GM12864 (cell line): Measurements from ENCODE around the gene PRKRA.

Source experiments
- DNase-seq: peaks from one replicate; pipeline ENCODE4 v3.0.0-alpha.2; 2011; ENCODE audit warnings: low read depth
- H3K4me3 ChIP-seq: 2 replicates; pipeline ENCODE4 v1.5.1; 2011; ENCODE audit warnings: mild to moderate bottlenecking, low read depth, low read length, control low read depth
- TF ChIP-seq, protein P1 (sequence below): IDR thresholded peaks from 2 replicates; pipeline ENCODE4 v1.5.1; 2011; ENCODE audit warnings: low read depth, mild to moderate bottlenecking, moderate library complexity, low read length, control low read depth, inconsistent platforms; ENCODE audit errors: missing control alignments

PRKRA gene

DNA sequence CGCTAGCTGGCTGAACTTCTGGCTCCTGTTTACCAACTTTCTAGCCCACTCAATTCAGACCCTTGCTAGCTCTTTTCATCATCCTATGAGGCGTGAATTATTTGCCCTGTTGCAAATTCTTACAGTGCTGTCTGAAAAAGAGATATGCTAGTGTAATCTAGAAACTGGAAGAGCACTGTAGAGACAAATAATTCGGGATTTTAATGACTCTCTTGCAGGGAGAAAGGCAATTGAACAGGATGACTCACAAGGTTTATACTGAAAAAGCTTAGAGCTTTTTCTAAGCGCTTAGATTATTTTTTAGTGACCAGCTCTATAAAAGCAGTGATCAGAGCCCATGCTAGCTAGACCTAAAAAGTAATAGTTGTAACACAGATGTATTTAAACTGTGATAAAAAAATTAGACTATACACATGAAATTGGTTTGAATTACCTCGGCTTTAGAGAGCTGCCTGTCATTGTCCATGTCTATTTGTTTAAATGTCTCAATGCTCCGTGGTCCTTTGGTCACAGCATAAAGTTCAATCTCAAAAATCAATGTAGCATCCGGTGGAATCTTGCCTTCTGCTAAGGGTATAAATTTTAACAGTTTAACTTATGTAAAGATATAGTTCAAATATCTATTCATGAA is 18.4 kb upstream of the PRKRA start:
- DNase-seq, result no peak
- TF ChIP-seq, protein P1, sequence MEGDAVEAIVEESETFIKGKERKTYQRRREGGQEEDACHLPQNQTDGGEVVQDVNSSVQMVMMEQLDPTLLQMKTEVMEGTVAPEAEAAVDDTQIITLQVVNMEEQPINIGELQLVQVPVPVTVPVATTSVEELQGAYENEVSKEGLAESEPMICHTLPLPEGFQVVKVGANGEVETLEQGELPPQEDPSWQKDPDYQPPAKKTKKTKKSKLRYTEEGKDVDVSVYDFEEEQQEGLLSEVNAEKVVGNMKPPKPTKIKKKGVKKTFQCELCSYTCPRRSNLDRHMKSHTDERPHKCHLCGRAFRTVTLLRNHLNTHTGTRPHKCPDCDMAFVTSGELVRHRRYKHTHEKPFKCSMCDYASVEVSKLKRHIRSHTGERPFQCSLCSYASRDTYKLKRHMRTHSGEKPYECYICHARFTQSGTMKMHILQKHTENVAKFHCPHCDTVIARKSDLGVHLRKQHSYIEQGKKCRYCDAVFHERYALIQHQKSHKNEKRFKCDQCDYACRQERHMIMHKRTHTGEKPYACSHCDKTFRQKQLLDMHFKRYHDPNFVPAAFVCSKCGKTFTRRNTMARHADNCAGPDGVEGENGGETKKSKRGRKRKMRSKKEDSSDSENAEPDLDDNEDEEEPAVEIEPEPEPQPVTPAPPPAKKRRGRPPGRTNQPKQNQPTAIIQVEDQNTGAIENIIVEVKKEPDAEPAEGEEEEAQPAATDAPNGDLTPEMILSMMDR, result no peak
- no peak overlapping the region for H3K4me3 ChIP-seq

DNA sequence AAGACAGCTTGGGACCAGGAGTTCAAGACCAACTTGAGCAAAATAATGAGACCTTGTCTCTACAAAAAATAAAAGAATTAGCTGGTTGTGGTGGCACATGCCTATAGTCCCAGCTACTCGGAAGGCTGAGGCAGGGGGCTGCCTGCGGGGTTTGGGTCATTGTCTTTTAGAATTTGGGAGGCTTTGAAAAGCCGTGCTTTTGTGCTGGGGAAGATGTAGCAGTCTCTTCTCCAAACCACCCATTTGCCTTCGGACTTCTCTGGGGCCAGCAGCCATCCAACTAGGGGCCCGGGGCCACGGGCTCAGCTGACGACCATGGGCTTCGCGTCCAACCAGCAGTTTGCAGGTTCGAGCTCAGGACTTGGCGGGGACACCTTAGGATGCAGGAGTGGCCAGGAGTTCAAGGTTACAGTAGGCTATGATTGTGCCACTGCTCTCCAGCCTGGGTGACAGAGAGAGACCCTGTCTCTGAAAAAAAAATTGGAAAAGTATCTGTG is 6.5 kb upstream of the PRKRA start:
- TF ChIP-seq, protein P1, result no peak
- DNase-seq, result no peak
- no peak overlapping the region for H3K4me3 ChIP-seq

DNA sequence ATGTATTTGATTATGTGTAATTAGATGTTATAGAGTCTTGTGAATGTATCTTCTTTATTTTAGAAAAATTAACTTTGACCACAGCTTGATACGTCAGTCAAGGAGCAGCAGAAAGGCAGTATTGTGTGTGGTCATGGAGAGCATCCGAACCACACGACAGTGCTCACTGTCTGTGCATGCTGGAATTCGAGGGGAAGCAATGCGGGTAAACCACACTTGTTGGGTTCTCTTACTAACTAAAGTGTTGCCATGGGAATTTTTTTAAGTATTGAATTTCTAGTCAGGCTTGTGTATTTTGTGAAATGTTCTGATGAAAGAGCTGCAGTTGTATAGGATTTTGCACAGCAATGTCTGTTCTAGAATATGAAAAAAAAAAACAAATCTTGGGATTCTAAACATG is 5.0 kb upstream of the PRKRA start:
- no peak for DNase-seq
- no peak overlapping the region for H3K4me3 ChIP-seq
- TF ChIP-seq, protein P1, result no peak

DNA sequence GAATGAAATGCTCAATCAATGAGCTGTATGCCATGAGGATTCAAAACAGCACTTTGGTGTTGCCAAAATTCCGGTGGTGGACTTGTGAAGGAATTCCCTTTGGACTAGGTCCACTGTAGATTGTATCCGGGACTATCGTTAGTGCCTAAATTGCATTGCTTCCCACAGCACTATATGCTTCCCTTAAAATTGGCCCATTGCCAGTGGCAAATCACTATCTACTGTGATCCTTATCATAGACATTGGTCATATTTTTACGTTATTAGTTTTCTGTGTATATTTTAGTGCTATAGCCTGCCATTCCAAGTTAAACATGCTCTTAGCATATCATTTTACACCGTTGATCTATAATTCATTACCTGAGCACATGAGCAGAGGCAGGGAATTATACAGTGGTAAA is 1.9 kb upstream of the PRKRA start:
- TF ChIP-seq, protein P1, result no peak
- H3K4me3 ChIP-seq, result no peak overlapping the region

DNA sequence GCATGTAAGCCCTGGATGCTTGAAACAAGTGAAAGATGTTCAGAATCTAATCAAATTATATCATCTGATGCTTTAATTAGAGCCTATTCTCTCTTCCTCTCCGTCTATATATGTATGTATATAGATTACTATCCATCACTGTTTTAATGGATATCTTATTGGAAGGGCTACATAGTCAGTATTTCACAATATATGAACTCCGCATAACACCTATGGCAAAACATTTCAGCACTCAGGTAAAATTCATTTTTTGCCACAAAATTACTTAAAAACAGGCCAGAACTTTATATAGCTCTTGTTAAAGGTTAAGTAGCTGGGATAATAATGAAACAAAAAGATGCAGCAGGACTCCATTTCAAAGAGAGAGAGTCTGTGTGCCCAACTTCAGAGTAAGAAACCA is 1.4 kb upstream of the PRKRA start:
- TF ChIP-seq, protein P1, result no peak
- DNase-seq, result no peak
- no peak overlapping the region for H3K4me3 ChIP-seq

More for the DNA sequence above, 1.9 kb upstream of the PRKRA start:
- no peak for DNase-seq

DNA sequence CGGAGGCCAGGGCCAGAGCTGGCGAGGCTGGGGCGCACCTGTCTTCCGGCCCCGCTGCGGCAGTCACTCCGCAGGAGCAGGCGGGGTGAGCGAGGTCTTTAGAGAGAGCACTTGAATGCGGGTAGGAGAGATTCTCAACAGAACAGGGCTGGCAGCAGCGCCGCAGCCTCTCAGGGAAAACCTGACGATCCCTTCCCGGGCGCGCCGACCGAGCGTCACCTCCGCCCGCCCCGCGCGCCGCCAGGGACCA is 526 bp downstream of the PRKRA start:
- TF ChIP-seq, protein P1, result no peak
- DNase-seq, result no peak
- H3K4me3 ChIP-seq, result peak overlapping the region; percentile 90

DNA sequence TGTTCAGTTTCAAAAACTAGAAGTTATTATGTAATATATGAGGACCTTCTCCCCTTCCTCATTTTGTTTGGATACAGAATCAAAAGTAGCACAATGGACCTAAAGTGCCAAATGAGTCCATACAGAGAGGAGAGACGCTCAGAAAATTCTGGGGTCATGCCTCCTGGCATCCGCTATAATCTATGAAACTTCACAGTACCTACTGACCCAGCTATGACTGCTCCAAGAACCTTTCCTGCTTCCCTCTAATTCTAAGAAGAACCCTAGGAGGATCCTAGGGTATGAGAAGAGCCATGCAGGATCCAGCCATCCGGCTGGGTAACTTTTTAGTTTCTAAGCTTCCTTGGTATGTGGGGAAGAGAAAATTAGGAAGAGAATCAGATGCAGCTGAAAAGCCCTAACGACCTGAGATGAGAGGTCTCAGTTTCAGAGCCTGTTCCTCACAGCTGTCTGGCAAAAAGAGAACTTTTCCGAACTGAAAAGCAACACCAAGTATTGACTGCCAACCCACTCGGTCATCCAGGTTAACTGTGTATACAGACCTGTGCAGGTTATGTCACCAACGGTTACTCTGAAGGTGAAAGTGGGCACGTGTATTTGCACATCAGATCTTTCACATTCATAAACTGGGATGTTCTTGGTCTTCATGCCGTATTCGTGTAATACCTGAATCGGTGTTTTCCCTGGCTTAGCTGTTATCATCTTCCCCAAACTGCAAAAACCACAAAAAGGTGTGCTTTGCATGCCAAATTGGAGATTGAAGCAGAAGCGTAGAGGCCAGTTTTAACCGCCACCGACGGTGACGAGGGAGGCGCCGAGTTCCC is 1.1 kb downstream of the PRKRA start:
- TF ChIP-seq, protein P1, result no peak
- DNase-seq, result peak; percentile 44
- peak overlapping the region; percentile 90 for H3K4me3 ChIP-seq
